GM12872 (cell line): ENCODE data around the gene EFNA4.

Experiments used
- TF ChIP-seq, protein P1 (sequence below): IDR thresholded peaks from 3 replicates; pipeline ENCODE4 v1.5.1; 2011; ENCODE audit warnings: low read depth, mild to moderate bottlenecking, low read length, moderate library complexity; ENCODE audit not compliant: insufficient read depth

The EFNA4 gene

DNA sequence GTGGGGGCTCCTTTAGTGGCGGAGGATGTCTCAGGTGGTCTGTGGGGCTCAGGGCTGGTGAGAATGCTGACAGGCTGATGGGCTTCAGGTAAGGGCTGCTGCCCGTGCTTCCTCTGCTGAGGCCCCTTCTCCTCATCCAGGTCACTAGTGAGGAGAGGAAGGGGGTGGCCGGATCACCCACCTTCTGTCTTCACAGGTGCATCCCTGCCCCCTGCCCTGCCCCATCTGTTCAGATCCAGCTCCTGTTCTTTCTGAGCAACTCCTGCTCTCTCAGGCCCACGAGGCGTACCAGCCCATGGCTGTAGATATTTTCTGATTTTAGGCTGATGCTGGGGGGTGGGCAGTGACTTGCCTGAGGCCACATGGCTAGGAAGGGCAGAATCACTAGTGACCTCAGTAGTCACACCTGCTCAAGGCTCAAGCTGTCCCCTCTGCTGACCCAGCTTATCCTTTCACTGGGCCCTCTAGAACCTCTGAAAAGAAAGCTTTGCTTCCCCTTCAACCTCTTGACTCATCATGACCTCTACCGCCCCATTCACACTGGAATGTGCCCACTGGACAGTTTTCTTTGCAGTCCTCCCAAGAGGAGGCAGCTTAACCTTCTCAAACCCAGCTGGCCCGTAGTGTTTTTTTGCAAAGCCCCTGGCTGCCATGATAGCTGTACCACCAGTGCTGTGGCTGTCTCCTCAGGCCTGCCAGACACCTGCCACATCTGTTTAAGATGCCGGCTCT lies 44.8 kb upstream of the EFNA4 start:
- TF ChIP-seq, protein P1, sequence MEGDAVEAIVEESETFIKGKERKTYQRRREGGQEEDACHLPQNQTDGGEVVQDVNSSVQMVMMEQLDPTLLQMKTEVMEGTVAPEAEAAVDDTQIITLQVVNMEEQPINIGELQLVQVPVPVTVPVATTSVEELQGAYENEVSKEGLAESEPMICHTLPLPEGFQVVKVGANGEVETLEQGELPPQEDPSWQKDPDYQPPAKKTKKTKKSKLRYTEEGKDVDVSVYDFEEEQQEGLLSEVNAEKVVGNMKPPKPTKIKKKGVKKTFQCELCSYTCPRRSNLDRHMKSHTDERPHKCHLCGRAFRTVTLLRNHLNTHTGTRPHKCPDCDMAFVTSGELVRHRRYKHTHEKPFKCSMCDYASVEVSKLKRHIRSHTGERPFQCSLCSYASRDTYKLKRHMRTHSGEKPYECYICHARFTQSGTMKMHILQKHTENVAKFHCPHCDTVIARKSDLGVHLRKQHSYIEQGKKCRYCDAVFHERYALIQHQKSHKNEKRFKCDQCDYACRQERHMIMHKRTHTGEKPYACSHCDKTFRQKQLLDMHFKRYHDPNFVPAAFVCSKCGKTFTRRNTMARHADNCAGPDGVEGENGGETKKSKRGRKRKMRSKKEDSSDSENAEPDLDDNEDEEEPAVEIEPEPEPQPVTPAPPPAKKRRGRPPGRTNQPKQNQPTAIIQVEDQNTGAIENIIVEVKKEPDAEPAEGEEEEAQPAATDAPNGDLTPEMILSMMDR, result no peak

DNA sequence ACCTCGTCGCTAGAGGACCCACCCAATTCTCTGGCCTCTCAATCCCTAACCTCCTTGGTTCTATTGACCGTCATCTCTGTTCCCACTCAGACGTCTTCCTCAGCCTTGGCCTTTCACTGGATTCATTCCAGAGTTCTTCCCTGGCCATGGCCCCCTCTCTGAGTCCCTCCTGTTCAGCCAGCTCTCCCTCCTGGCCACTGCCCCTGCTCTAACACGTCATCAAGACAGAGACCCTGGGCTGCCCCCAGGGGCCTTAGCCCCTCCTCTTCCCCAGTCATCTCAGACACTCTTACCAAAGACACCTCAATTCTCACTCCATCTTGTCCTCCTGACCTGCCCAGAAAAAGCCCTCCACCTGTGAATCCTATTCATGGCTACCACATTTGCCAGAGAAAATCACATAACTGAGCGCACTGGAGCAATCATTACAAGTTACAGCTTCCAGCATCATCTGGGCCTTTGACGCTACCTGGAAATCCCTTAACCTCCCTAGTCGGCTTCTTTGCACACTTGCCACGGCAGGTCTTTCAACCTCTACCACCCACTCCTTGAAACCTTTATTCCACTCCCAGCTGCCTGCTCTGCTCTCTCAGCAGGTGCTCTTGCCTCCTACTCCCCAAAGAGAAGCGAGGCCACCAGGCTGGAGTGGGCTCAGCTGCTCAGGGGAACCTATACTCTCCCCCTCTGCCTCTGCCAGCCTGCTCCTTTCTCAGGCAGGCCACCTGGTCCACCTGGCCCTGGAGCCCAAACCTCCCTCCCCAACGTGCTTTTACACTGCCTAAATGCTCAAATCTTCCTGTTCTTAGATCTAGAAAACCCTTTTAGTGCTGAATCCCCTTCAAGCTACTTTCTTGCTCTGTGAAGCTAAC lies 43.9 kb upstream of the EFNA4 start:
- TF ChIP-seq, protein P1, result no peak

DNA sequence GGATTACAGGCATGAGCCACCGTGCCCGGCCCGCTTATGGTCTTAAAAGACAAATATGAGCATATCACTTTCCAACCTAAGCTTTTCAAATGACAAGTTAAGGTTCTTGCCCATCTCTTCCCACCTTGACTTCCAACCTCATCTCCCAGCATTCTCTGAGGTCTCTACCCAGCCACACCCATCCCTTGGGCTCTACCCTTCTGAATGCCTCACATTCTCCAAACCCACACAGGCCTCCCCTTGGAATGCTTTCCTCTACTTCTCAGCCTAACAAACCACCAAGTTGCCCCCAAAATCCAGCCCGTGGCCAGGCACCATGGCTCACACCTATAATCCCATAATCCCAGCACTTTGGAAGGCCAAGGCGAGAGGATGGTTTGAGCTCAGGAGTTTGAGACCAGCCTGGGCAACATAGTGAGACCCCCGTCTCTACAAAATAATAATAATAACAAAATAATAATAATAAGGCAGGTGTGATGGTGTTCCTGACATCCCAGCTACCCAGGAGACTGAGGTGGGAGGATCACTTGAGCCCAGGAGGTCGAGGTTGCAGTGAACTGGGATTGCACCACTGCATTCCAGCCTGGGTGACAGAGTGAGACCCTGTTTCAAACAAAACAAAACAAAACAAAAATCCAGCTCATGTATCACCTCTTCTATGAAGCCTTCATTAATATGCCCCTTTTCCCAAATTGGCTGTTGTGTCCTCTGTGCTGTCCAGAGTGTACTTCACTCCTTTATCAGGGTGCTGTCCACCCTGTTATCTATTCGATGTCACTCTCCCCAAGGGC lies 41.2 kb upstream of the EFNA4 start:
- TF ChIP-seq, protein P1, result no peak

DNA sequence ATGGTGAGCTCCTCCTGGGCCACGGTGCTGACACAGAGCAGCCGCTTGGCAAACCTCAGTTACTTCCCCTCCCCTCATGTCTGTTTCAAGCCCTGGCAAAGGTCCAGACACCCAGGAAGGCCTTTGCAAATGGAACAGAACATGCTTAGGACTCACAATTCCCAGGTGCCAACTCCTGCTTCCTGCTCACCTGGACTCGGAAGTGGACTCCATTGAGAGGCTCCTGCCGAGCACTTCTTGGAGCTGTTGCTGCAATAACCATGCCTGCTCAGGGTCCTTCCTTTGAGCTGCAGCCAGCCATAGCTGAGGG lies 40.7 kb upstream of the EFNA4 start:
- TF ChIP-seq, protein P1, result no peak

DNA sequence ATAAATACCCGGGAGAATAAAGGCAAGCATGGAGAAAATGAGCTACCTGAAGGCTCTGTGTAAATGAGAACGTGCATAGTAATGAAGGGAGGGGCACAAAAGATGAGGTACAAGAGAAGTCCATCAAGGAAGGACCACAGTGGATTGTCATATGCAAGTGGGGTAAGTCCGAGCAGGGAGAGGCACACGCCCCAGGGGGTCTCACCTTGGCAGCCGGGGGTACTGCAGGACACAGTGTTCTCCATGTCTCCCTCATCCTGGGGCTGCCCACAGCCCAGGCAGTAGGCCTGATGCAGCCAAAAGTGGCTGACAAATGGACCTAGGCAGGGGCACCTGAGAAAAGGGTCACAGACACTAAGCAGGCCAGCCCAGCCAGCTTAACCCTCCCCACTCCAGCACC lies 39.9 kb upstream of the EFNA4 start:
- TF ChIP-seq, protein P1, result no peak

DNA sequence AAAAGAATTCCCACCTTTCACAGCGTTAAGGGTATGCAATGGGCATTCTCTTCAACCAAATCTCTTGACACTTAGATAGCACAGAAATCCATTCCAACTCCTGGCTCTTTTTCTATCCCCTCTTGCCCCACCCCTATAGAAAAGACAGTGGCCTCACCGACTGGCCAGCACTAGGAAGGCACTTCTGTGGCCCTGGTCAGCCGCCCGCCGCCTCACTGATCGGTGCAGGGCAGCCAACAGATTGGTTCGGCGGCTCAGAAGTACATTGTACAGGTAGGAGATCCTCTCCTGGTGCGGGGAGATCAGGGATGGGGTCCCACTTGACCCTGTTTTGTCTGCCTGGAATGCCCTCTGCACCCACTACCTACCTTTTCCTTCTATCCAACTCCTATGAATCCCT lies 39.2 kb upstream of the EFNA4 start:
- TF ChIP-seq, protein P1, result no peak

DNA sequence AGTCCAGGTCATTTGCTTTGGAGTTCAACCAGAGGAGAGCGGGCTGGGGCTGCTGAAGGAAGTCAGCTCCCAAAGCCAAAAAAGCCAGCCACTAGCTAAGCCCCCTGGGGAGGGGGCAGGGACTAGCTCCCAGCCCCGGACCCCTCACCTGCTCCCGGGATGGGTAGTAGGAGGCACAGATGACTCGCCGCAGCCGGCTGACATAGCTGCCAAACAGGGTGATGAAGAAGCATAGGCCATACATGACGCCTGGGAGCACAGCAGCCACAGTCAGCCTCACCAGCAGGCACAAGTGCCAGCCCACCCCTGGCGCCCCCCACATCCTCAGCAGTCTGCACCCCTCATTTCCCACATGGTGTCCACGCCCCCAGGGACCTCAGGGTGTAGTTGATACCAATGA lies 37.4 kb upstream of the EFNA4 start:
- TF ChIP-seq, protein P1, result no peak
